AG04450 (cell line): ENCODE data around the gene CREG1. TPM values are rescaled to one million over a fixed set of nuclear protein-coding genes. Genes with fewer than 3 reads are reported as not detected.

Experiments used
- CTCF ChIA-PET: fragments of 300-600, 350-600 bp; formaldehyde crosslinking; extraction: SDS; loops from one replicate; lab custom pipeline; 2022; ENCODE audit warnings: antibody characterized with exemption, inconsistent platforms; lab: Charles Lee
- POLR2A ChIA-PET: fragments of 350-600 bp; formaldehyde crosslinking; extraction: SDS; loops from one replicate; lab custom pipeline; 2021; ENCODE audit warnings: antibody characterized with exemption, inconsistent platforms; lab: Yijun Ruan, JAX
- DNase-seq: peaks from one replicate; pipeline ENCODE4 v3.0.0-alpha.2; 2011; ENCODE audit warnings: low read depth, low spot score
- H3K27ac ChIP-seq: one replicate; pipeline ENCODE4 v1.5.1; 2012; ENCODE audit warnings: low read depth, low read length, control low read depth
- H3K27me3 ChIP-seq: one replicate; pipeline ENCODE4 v1.6.0; 2012; ENCODE audit warnings: low read length; ENCODE audit not compliant: control insufficient read depth, insufficient read depth
- H3K4me3 ChIP-seq: 2 replicates; pipeline ENCODE4 v1.5.1; 2011; ENCODE audit warnings: mild to moderate bottlenecking, low read depth, low read length, control low read depth
- H3K9me3 ChIP-seq: 2 replicates; pipeline ENCODE4 v1.5.1; 2012; ENCODE audit warnings: low read length; ENCODE audit not compliant: control insufficient read depth, insufficient read depth
- CTCF ChIP-seq: IDR thresholded peaks from 2 replicates; pipeline ENCODE4 v1.5.1; 2011; ENCODE audit warnings: low read depth, low read length, control low read depth, inconsistent platforms
- polyA plus RNA-seq: library from polyadenylated mRNA; depleted of rRNA; stranded (reverse); fragments of >200 nt; gene quantifications from 2 replicates; pipeline ENCODE4 v1.2.3, GENCODE V29; 2011

The CREG1 gene
- polyA plus RNA-seq, 1 experiment, result 31.2 TPM

GRCh38 chr1:167507719-167508118 lies 45.8 kb downstream of the CREG1 start:
- ChIA-PET CTCF (interaction anchor here (1.6 to 2.1 kb wide), 2 partner anchors 27 to 33 kb away, joined by 9 to 10 read pairs; no protein-coding TSS in a partner anchor), POLR2A (no interaction called here)
- Histone ChIP-seq H3K9me3 (no peaks in the 10 kb centered on the region), H3K27ac (no peak overlapping the region), H3K27me3 (peaks cover 16% of the 10 kb centered on the region), H3K4me3 (no peak overlapping the region)
- DNase-seq, result no peak
- no peak for TF ChIP-seq CTCF

DNA sequence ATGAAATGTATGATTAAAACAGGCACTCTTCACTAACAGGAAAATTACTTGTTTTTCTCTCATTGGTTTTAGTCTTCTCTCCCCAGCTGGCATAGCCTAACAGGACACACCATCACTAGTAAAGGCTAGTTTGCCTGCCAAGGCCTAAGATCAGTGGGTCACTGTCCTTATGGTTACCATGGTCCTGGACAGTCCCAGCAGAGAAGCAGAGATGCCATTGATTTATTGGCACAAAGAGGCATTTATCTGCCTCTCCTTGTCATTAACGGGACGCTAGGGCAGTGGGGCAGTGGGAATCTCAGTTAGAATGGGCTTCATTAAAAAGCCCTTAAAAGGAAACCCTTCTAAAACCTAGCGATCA lies 49.1 kb downstream of the CREG1 start:
- no peak for DNase-seq
- no peaks in the 10 kb centered on the region for H3K9me3 ChIP-seq
- TF ChIP-seq CTCF, result no peak
- H3K27me3 ChIP-seq, result peaks cover 19% of the 10 kb centered on the region
- no peak overlapping the region for H3K27ac ChIP-seq
- ChIA-PET POLR2A (no interaction called here), CTCF (no interaction called here)
- H3K4me3 ChIP-seq, result no peak overlapping the region

DNA sequence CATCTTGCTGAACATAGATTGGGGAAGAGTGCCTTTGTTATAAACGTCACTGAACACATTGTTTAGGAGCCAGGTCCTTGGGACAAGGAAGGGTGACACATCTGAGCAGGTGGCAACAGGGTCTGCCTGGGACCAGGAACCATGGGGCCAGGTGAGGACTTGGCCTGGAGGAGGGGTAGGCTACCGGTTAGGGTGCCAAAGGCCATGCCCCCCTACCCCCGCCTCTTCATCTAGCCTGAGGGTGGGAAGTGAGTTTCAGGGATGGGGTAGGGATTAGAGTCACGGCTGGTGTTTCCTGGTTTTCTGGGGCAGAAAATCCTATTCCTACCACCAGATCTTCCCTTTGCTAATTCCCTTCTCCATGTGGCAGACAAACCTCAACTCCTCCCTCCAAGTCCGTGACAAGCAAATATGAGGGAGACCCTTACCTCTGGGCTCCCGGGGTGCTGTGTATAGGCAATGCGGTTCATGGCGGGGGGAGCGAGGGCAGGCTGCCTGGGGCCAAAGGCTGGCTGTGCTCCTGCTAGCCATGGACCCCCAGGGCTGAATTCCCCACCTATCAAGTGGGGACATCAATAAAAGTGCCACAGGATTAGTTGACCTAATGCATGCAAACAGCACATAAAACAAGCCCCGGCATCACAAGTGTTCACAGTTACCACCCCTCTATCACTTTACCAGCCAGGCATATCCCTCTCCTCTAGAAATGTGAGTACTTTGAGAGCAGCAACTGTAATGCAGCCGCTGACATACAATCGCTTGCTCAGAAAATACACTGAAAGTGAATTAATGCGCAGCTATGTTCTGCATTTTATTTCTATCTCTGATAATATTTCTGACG lies 49.7 kb downstream of the CREG1 start:
- no peaks in the 10 kb centered on the region for H3K9me3 ChIP-seq
- POLR2A ChIA-PET, result no interaction called here
- peaks cover 21% of the 10 kb centered on the region for H3K27me3 ChIP-seq
- H3K4me3 ChIP-seq, result no peak overlapping the region
- no peak overlapping the region for H3K27ac ChIP-seq
- CTCF ChIA-PET, result no interaction called here
- no peak for DNase-seq
- TF ChIP-seq CTCF, result no peak

DNA sequence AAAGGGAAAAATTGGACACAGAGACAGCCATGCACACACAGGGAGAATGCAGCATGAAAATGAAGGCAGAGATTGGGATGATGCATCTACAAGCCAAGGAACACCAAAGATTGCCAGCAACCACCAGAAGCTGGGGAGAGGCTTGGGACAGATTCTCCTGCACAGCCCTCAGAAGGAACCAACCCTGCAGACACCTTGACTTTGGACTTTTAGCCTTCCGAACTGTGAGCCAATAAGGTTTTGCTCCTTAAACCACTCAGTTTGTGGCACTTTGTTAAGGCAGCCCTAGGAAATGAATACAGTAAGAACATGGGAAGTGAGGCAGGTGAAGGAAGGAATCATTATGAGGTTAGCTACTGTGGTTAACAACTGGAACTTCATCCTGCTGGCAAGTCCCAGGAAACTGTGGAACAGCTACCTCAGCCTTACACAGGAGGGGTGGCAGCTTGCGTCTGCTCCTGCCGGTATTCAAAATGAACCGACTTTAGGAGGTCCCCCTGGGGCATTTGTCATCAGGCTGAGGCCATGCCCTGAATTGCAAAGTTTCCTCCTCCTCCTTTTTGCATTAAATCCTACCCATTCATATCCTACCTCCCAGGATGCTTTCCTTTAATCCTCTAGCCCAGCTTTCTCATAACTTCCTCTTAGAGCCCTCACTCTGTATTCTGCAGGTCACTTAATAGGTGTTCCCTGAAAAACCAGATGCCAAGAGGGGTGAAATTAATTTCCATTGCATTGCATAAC lies 50.7 kb downstream of the CREG1 start:
- TF ChIP-seq CTCF, result no peak

DNA sequence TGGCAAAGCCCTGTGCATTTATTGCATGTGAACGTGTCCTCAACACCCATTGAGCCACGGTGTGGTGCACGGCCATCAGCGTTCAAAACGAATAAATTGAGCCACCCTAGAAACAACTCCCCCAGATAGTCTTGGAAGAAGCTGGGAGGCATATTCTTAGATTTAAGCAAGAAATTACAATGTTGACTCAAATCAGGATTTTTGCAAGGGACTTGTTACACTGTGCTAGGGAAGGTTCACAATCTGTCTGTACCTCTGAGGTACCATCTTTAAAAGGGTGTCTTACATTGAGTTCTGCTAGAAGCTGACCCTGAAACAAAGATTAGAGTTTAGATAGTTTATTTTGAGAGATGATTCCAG lies 51.4 kb downstream of the CREG1 start:
- peaks cover 21% of the 10 kb centered on the region for H3K27me3 ChIP-seq
- no peak for TF ChIP-seq CTCF
- H3K9me3 ChIP-seq, result no peaks in the 10 kb centered on the region
- DNase-seq, result no peak
- no peak overlapping the region for H3K4me3 ChIP-seq
- CTCF ChIA-PET, result no interaction called here
- no peak overlapping the region for H3K27ac ChIP-seq
- POLR2A ChIA-PET, result no interaction called here

More for the DNA sequence above, 50.7 kb downstream of the CREG1 start:
- H3K27ac ChIP-seq, result no peak overlapping the region
- H3K9me3 ChIP-seq, result no peaks in the 10 kb centered on the region
- DNase-seq, result no peak
- CTCF ChIA-PET, result no interaction called here
- no peak overlapping the region for H3K4me3 ChIP-seq
- POLR2A ChIA-PET, result no interaction called here
- H3K27me3 ChIP-seq, result peaks cover 21% of the 10 kb centered on the region
